Activated naive CD4-positive, alpha-beta T cell treated with Interleukin-2 at 50 U/mL for 16 hours (primary cell): ENCODE measurements around the gene TTC21A.

Experiments used
- DNase-seq: peaks from one replicate; pipeline ENCODE4 v3.0.0-alpha.2; 2020

The TTC21A gene

DNA sequence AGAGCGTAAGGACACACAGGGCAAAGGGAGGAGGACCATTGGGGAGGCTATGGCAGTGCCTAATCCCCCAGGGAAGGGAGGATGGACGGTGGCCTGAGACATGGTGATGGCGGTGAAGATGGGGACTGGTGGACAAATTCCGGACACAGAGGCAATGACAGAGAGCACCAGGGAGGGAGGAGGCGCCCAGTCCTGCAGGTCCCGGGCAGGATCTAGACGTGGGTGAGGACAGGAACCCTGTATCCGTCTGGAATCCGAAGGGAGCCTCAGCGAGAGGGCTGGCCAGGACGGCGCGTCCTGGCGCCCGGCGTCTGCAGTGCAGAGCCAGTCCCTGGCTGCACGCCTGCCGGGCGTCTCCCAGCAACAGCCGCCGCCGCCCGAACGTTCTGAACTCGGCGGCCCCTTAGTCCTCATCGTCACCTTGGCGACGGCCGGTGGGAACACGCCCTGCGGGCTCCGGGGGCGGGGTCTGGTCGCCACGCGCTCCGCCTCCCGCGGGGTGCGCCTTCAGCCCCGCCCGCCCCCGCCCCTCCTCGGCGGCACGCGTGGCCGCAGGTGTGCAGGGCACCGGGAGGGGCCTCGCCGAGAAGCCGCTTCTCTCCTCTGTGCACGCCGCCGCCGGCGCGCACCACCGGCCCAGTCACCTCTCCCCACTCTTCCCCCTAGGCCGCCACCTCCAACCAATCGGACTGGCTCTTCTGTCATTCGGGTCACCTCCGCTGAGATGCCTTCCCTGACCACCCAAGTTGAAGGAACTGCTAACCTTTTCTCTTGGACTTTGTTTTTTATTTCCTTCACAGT lies 73.3 kb downstream of the TTC21A start:
- peak; percentile 90 for DNase-seq

DNA sequence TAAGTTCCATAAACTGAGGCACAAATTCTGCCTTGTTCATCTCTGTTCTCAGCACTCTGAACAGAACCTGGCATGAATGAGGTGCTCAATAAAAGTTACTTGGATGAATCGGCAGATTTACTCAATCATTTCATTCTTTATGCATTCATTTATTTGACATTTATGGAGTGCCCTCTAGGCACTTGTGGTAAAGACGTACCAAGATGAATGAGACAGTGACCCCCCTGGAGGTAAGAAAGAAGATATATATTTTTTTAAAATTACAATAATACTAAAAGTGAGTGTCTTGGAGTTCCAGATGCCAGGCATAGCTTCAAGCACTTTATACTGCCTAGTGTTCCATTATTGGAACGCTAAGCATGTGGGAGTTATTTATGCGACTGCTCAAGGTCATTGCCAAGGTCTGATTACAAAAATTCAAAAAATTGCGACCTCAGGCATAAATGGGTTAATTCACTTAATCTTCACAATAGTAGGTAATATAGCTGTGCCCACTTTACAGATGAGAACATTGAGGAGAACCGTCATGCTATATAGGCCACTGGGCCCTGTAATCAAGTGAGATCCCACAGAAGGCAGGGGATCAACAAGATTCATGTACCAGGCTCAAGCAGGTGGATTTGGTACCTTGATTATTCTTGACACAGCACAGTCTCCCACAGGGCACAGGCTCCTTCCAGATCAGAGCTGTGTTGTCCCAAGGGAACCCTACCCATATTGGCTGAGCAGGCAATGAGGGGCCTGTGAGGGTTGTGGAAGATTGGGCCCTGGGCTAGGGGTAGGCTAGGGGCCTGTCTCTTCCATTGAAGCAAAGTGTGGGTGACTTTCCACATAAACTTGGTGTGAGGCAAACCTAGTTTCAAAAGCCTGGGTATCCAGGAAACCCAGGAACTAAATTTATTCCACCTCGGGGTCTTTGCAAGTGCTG lies 74.2 kb downstream of the TTC21A start:
- no peak for DNase-seq

GRCh38 chr3:39183211-39184080 lies 76.0 kb downstream of the TTC21A start:
- DNase-seq: no peak

DNA sequence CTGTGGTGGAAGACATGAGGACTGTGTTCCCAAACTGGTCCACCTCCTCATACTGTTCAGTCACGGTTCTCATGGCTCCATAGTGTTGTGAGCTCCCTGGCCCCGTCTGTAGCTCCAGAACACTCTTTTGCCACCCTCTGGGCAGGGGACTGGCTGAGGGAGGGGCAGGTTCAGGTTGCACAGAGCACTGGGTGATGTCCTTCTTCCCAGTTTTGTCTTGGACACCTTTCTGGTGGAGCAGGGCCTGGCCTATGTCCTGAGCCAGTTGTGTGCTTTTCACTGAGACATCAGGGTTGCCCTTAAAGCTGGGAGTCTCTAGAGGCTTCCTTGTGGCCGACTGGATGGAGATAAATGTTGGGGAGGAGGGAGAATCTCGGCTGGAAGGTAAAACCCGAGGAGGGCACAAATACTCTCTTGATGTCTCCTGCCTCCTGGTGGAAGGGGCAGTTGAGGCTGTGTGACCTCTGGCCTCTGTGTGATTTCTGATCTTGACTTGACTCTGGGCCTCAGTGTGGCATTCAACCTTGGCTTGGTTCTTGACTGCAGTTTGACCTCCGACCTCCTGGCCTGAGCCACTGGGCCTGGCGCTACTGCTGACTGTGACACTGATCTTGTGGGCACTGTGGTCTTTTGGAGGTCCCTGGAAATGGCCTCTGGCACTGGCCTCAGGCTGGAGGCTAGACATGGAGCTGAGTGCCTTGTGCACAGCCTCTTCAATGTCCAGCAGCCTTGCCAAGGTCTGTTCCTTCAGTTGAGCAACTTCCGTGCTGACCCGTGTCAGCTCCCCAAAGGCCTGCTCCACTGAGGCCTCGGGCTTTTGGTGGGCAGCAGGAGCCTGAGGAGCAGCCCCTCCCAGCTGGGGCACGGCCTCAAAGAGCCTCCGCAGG lies 76.8 kb downstream of the TTC21A start:
- DNase-seq: no peak

DNA sequence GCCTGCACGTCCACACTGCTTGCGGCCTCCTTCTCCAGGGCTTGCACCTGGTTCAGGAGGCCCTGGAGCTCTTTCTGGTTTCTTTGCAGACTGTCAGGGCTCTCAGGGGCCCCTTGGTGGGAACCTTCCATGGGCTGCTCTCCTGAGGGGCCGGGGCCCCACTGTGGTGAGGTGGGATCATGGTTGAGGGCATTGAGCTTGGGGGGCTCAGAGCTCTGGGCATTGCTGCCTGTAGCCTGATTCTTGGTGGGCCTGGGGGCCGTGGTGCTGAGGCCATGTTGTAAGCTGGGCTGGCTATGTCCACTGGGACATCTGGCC lies 77.4 kb downstream of the TTC21A start:
- DNase-seq: no peak

DNA sequence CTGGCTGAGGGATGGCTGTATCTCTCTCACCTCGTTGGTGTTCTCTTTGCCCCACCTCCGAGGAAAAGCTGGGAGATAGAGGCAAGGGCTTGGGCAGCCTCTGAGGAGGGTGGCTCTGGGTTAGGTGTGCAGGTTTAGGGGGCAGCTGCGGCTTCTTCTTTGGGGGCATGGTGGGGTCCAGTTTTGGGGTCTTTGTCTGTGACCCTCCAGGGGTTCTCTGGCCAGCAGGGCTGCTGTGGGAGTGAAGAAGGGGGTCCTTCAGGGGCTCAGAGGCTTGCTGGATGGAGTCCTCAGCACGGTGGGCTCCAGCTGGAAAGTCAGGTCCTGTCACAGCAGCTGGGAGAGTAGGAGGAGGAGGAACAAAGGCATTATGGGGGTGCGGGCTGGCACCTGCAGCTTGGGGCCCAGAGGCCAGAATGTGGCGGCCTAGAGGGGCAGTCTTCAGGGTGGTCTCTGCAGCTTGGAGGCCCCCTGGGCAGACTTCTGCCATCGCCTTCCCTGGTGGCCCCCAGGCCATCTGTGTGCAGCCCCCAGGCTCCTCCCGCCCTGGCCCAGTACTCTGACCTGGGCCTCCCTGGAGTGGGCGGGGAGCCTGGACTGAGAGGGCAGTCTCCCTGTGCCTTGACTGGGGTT lies 78.0 kb downstream of the TTC21A start:
- DNase-seq: no peak

DNA sequence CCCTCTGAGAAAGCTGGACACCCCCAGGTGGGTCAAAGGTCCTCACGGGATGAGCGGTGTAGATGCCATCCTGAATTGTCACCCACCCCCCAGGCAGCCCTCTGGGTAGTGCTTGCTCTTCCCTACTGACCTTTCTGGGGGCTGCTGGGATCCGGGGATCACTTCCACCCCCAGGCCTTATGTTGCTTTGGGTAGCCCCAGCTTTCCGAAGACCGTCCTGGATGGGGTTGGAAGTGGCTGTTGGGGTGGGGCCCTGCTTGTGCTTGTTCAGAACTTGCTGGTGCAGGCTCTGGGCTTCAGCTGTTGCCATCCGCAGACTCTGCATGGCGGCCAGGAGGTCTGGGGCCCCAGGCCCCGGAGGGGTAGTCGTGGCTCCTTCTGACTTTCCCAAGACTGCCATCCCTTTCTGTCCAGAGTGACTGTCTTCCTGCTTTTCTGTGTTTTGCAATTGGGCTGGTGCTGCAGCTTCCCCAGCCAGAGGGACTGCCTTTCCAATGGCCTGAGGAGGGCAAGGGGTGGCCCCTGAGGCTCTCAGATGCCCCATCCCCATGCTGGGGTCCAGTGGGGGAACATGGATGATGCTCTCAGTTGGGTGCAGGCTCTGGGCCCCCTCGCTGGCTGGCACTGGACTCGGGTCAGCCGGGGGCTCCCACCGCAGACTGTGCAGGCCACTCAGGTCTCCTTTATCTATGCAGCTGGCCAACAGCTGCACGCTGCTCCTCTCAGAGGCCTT lies 78.6 kb downstream of the TTC21A start:
- DNase-seq: no peak

- DNase-seq: no peak
Measured at GRCh38 chr3:39186692-39187151, 79.2 kb downstream of the TTC21A start.

GRCh38 chr3:39187372-39188155 lies 80.1 kb downstream of the TTC21A start:
- no peak for DNase-seq
